NB4 (cell line): Measurements from ENCODE around the gene ATP9B.

Experiments used
- CTCF ChIP-seq: IDR thresholded peaks from one replicate; pipeline ENCODE4 v1.5.1; 2012; ENCODE audit warnings: low read depth, low read length
- MAX ChIP-seq: IDR thresholded peaks from 2 replicates; pipeline ENCODE4 v1.6.1; 2011; ENCODE audit warnings: low read depth, low read length
- MYC ChIP-seq: IDR thresholded peaks from 2 replicates; pipeline ENCODE4 v1.6.1; 2011; ENCODE audit warnings: low read depth, low read length
- POLR2A ChIP-seq: IDR thresholded peaks from 2 replicates; pipeline ENCODE4 v1.6.1; 2011; ENCODE audit warnings: mild to moderate bottlenecking; ENCODE audit not compliant: insufficient read length; ENCODE audit errors: extremely low read depth

GRCh38 chr18:79186649-79187048, 117.5 kb downstream of the ATP9B start:
- TF ChIP-seq CTCF (no peak), MAX (no peak), MYC (no peak), POLR2A (no peak)
